ENCODE measurements around the gene ATXN2. TPM values are rescaled to one million over a fixed set of nuclear protein-coding genes. Genes with fewer than 3 reads are reported as not detected.

Gene ATXN2
- total and polyA plus RNA-seq, 9 of the 15 experiments (the other 6 are each of a cell fraction or from before 2014, with no cell fraction given) = 16.8 to 67.8 (median 29.3) TPM

DNA sequence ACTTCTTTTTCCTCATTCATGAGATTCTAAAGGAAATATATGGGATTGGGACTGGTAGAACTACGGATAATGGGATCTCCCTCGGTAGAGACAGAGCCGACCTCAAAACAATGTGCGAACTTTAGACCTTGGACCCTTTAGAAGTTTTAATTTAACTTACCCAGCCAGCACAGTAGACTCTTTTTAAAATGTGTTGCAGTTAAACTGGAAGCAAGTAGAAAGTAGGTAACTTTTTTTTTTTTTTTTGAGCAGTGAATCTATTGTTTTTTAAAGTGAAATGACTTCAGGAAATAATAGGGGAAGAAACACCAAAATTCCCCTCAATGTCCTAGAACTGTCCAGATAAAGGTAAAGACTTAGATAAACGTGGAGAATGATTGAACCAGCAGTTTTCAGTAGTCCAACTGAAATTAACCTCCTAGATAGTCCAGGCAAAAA, 1.1 kb upstream of the ATXN2 start:
- peak overlapping the region; percentile 91 for H2AFZ ChIP-seq (ENCODE audit: low read depth, low read length)
- peaks cover 0 to 29% of the 10 kb centered on the region in 2 experiments; a peak in 4 of 5 replicates for H3K4me1 ChIP-seq (replicated peaks in 1 of 2; ENCODE audit: control insufficient read depth in 2 of 2, insufficient read depth in 2 of 2, low read length in 2 of 2)
- in situ Hi-C loops (cut with MboI) (no loop called here), intact Hi-C loops (cut with micrococcal nuclease) (no loop called here)
- no peaks in the 10 kb centered on the region for H3K9me3 ChIP-seq (replicated peaks; ENCODE audit: control insufficient read depth, insufficient read depth, low read depth, low read length)
- POLR2A ChIA-PET = no interaction called here
- peak overlapping the region; percentile 96 for H3K4me2 ChIP-seq (ENCODE audit: insufficient read depth, low read length)
- CTCF ChIA-PET (ENCODE audit: low intra/inter-chr PET ratio) = no interaction called here
- ATAC-seq = no peak
- no peak for DNase-seq (ENCODE audit: extremely low read depth in 1 of 4, low spot score in 3 of 4)
- peaks cover 50% of the 10 kb centered on the region for H3K79me2 ChIP-seq (ENCODE audit: control insufficient read depth, insufficient read depth, low read length)
- 1% methylated on average over 5 of the region's 5 CpGs for WGBS (ENCODE audit: insufficient coverage, low coverage, missing lambda C conversion rate)
- H3K4me3 ChIP-seq = peak overlapping the region; percentile 96
- H4K20me1 ChIP-seq (replicated peaks; ENCODE audit: control insufficient read depth, insufficient read depth, low read length) = peaks cover 17% of the 10 kb centered on the region; the same call in 1 of the 2 replicates
- peaks cover 3% of the 10 kb centered on the region; the same call in 1 of the 3 replicates for H3K36me3 ChIP-seq (ENCODE audit: control insufficient read depth, insufficient read depth, low read length)
- no TSS peak for BruUV-seq (replicated peaks)
- peak overlapping the region; percentile 99 for H3K27ac ChIP-seq (ENCODE audit: extremely low read depth, low read depth, low read length)
- no peak for FAIRE-seq
- H3K27me3 ChIP-seq (ENCODE audit: control insufficient read depth in 2 of 2, insufficient read depth in 2 of 2, low read length in 2 of 2) = no peaks in the 10 kb centered on the region
- TF ChIP-seq RAD51 (IDR thresholded peaks at IDR 0.05; ENCODE audit: borderline replicate concordance, low read depth) (no peak), SMARCA4 (IDR thresholded peaks at IDR 0.05) (0 out of 2 replicates have a peak, but pooled peaks have one; percentile 22), SMAD1 (IDR thresholded peaks at IDR 0.05; ENCODE audit: low read depth, low read length, partially characterized antibody) (peak; percentile 0)
- H3K9ac ChIP-seq (ENCODE audit: insufficient read depth in 1 of 2, low read depth in 2 of 2, low read length in 2 of 2) = peak overlapping the region; percentile 86 to 98
- H3K9me1 ChIP-seq (ENCODE audit: control insufficient read depth, insufficient read depth, low read length) = no peaks in the 10 kb centered on the region

DNA sequence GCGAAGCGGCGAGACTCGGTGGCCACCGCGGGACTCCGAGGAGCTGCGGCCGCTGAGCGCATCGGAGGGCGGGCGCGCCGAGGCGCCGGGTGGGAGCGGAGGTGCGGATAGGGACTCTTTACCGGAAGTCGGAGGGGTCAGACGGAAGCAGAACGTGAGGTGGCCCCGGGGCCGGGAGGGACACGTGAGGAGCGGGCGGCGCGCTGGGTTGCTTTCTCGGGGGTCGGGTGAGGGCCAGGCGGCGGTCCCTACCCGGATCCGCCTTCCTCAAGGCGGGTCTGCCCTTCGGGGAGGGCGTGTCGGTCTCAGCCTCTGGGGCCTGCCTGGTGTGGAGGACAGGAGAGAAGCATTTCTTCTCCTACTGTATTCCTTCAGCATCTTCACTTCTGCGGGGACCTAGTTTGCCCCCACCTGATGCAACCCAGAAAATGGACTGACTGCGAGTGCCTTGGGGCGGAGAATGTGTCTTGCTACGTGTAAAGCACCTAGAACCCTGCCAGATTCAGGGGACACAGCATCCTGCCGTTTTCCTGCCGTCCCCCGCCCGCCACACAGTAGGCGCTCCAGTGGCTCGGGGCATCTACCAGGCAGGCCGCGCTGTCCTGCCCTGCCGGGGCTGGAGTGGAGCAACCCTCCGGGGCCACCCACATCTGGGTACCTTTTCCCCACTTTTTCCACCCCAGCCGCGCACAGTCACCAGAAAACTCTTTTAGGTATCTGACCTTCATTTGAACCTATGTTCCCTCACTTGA, 514 bp upstream of the ATXN2 start:
- in situ Hi-C loops (cut with MboI) = no loop called here
- TF ChIP-seq, protein P1, sequence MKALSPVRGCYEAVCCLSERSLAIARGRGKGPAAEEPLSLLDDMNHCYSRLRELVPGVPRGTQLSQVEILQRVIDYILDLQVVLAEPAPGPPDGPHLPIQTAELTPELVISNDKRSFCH (CRISPR knock-in tag; IDR thresholded peaks at IDR 0.05) = no peak
- TF ChIP-seq, protein P1 (tag; IDR thresholded peaks at IDR 0.05) = peak; percentile 66; the same call in 1 of the 2 replicates
- TF ChIP-seq CBX1 (IDR thresholded peaks at IDR 0.05; ENCODE audit: low read depth) (no peak; the same call in 1 of the 2 replicates), GATAD2B (IDR thresholded peaks at IDR 0.05; ENCODE audit: borderline replicate concordance) (no peak), TRIM24 (IDR thresholded peaks at IDR 0.05) (0 out of 4 replicates have a peak, but pooled peaks of 1 of the 2 experiments have one; percentile 6), SIN3B (IDR thresholded peaks at IDR 0.05; ENCODE audit: low read depth) (peak; percentile 75), ELF1 (tag; IDR thresholded peaks at IDR 0.05) (peak; percentile 82; the same call in 1 of the 2 replicates), ETV5 (CRISPR knock-in tag; IDR thresholded peaks at IDR 0.05; ENCODE audit: low read depth) (peak; percentile 95), ZNF431 (CRISPR knock-in tag; IDR thresholded peaks at IDR 0.05) (no peak)
- TF ChIP-seq, protein P2, sequence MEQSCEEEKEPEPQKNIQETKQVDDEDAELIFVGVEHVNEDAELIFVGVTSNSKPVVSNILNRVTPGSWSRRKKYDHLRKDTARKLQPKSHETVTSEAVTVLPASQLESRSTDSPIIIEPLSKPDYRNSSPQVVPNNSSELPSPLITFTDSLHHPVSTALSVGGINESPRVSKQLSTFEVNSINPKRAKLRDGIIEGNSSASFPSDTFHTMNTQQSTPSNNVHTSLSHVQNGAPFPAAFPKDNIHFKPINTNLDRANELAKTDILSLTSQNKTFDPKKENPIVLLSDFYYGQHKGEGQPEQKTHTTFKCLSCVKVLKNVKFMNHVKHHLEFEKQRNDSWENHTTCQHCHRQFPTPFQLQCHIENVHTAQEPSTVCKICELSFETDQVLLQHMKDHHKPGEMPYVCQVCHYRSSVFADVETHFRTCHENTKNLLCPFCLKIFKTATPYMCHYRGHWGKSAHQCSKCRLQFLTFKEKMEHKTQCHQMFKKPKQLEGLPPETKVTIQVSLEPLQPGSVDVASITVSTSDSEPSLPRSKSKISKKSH (CRISPR knock-in tag; IDR thresholded peaks at IDR 0.05) = no peak

More for the DNA sequence above, 514 bp upstream of the ATXN2 start:
- ChIA-PET CTCF (ENCODE audit: low intra/inter-chr PET ratio) (no interaction called here), POLR2A (interaction anchor here (0.6 to 0.7 kb wide), 3 partner anchors 35 to 101 kb away, joined by 3 to 4 read pairs (median 4); no protein-coding TSS in a partner anchor)
- Histone ChIP-seq H3K9ac (ENCODE audit: insufficient read depth in 1 of 2, low read depth in 2 of 2, low read length in 2 of 2) (peak overlapping the region; percentile 86 to 98), H2AFZ (ENCODE audit: low read depth, low read length) (peak overlapping the region; percentile 91), H3K9me3 (replicated peaks; ENCODE audit: control insufficient read depth, insufficient read depth, low read depth, low read length) (no peaks in the 10 kb centered on the region), H4K20me1 (replicated peaks; ENCODE audit: control insufficient read depth, insufficient read depth, low read length) (peaks cover 23% of the 10 kb centered on the region; the same call in 1 of the 2 replicates), H3K4me2 (ENCODE audit: insufficient read depth, low read length) (peak overlapping the region; percentile 96), H3K27ac (ENCODE audit: extremely low read depth, low read depth, low read length) (peak overlapping the region; percentile 99), H3K36me3 (ENCODE audit: control insufficient read depth, insufficient read depth, low read length) (peaks cover 9% of the 10 kb centered on the region; the same call in 1 of the 3 replicates), H3K27me3 (ENCODE audit: control insufficient read depth in 2 of 2, insufficient read depth in 2 of 2, low read length in 2 of 2) (no peaks in the 10 kb centered on the region), H3K79me2 (ENCODE audit: control insufficient read depth, insufficient read depth, low read length) (peaks cover 56% of the 10 kb centered on the region), H3K9me1 (ENCODE audit: control insufficient read depth, insufficient read depth, low read length) (no peaks in the 10 kb centered on the region), H3K4me1 (replicated peaks in 1 of 2; ENCODE audit: control insufficient read depth in 2 of 2, insufficient read depth in 2 of 2, low read length in 2 of 2) (peaks cover 0 to 30% of the 10 kb centered on the region in 2 experiments; a peak in 4 of 5 replicates), H3K4me3 (peak overlapping the region; percentile 96)
- WGBS (ENCODE audit: insufficient coverage, low coverage, missing lambda C conversion rate) = under 1% methylated on average over 19 of the region's 56 CpGs
- DNase-seq (ENCODE audit: extremely low read depth in 1 of 4, low spot score in 3 of 4) (peak; percentile 94 to 96 (median 94)), ATAC-seq (peak; percentile 86), FAIRE-seq (peak; percentile 80)
- intact Hi-C loops (cut with micrococcal nuclease) = loop anchor here (1.0 to 5.0 kb wide), 2 partner anchors 37 to 192 kb away; partner anchors contain the start of gene SH2B3
- BruUV-seq (replicated peaks) = TSS peak; percentile 92

All from K562 (cell line).